Measurements from ENCODE around the gene RNF175.
"Not testable (repeated sequence)": the region's sequence is repeated elsewhere in the genome, so short reads cannot be mapped to it uniquely, and the experiment has no call there.

RNF175 gene

GRCh38 chr4:153669838-153670237 lies 90.0 kb downstream of the RNF175 start:
- no peak for DNase-seq

GRCh38 chr4:153668647-153669046 lies 91.2 kb downstream of the RNF175 start:
- DNase-seq: no peak

DNA sequence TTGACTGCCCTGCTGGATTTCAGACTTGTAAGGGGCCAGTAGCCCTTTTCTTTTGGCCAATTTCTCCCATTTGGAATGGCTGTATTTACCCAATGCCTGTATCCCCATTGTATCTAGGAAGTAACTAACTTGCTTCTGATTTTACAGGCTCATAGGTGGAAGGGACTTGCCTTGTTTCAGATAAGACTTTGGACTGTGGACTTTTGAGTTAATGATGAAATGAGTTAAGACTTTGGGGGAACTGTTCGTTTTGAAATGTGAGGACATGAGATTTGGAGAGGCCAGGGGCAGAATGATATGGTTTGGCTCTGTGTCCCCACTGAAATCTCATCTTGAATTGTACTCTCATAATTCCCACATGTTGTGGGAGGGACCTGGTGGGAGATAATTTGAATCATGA lies 93.3 kb downstream of the RNF175 start:
- DNase-seq: not testable (repeated sequence)

DNA sequence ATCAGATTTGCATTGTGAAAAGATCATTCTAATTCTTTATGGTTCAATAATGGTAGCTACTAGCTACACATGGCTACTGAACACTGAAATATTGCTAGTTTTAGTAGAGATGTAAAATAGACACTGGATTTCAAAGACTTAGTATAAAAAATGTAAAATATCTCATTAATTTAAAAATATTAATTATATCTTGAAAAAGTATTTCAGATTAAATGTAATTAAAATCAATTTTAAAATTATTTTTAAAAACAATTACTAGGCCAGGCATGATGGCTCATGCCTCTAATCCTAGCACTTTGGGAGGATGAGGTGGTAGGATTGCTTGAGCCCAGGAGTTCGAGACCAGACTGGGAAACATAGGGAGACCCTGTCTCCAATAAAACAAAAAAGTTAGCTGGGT lies 96.2 kb downstream of the RNF175 start:
- no peak for DNase-seq

GRCh38 chr4:153661908-153662307 lies 97.9 kb downstream of the RNF175 start:
- DNase-seq: no peak

GRCh38 chr4:153661215-153661822 lies 98.5 kb downstream of the RNF175 start:
- DNase-seq: no peak

Measured in right forelimb (tissue), 1 donor.